HG03064 (cell line): ENCODE measurements around the gene MRPL38.
"Not testable (repeated sequence)": the region's sequence is repeated elsewhere in the genome, so short reads cannot be mapped to it uniquely, and the experiment has no call there.

ENCODE experiments used
- ATAC-seq: cut with Tn5 transposase; IDR thresholded peaks from one replicate; pipeline ENCODE4 v1.9.1; 2021; ENCODE audit warnings: low read depth; ENCODE audit not compliant: unreplicated experiment

MRPL38 gene

GRCh38 chr17:75877752-75878173 is 26.9 kb downstream of the MRPL38 start:
- no peak for ATAC-seq

GRCh38 chr17:75876938-75877751 is 27.5 kb downstream of the MRPL38 start:
- no peak for ATAC-seq

DNA sequence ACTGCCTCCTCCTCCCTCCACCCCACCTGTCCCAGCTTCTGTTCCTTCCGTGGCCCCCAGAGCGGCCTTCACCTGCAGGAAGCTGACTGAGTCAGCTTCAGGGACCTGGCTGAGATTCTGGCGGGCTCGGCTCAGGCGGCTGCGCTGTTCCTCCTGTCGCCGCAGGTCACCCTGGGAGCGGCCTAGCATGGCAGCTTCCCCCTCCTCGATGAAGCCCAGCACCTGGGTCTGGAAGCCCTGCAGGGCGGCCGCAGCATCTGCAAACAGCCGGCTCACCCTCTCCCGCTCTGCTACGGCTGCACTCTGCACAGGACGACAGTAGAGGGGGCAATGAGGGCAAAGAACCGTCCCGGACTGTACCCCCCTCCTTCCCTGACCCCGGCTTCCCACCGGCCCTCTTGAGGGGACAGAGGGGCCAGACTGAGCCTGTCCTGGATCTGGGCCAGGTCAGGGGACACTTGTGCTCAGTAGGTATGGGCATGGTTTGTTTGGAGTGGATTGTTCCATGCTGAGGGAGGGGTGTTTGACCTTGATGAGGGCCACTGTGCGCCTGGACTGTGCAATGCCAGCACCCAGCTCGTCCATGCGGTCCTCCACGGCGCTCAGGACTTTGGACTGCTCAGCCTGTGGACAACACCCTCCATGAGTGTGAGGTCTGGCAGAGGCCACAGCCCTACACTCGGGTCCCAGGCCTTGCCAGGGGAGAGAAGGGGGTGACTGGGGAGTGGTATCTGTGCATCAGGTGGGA is 28.3 kb downstream of the MRPL38 start:
- ATAC-seq = no peak

DNA sequence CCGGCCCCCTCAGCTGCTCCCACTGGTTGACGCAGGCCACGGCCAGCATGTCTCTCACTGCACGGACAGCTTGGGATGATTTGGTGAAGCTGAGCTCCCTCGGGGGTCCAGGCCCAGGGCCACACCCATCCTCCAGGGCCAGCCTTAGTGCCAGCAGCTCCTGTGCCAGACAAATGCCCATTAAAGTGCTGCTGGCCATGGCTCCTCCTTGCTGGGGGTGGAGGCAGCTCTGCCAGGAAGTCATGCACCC is 28.8 kb downstream of the MRPL38 start:
- ATAC-seq = no peak

DNA sequence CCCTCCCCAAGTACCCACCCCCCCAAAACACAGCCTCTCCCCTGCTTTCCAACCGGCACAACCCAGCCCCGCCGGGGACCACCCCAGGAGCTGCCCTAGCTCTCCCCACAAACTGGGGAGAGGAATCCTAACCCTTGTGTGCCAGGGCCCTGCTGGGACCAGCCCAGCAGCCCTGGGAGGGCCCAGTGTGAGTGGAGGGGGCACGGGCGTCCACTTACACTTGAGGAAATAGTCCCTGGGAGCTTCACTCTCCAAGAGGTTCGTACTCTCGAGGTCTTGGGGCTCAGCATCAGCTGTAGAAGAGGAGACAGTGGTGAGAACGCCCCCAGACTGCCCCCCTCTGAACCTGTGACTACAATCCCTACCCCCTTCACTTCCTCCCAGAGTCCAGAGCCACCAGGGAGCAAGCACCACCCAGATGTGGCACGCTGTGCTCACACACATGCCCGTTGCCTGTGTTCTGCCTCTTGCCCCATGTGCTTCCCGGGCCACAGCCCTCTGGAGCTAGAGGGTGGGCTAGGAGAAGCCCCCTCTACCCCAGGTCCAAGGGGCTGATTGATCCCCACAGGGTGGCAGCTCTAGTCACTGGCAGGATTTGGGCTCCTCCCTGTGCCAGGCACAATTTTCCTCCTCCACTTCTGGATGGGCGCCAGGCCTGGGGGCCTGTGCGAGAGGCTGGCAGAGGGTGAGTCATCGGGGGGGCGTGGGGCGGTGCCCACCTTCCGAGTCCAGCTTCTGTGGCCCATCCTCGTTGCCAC is 29.3 kb downstream of the MRPL38 start:
- no peak for ATAC-seq

DNA sequence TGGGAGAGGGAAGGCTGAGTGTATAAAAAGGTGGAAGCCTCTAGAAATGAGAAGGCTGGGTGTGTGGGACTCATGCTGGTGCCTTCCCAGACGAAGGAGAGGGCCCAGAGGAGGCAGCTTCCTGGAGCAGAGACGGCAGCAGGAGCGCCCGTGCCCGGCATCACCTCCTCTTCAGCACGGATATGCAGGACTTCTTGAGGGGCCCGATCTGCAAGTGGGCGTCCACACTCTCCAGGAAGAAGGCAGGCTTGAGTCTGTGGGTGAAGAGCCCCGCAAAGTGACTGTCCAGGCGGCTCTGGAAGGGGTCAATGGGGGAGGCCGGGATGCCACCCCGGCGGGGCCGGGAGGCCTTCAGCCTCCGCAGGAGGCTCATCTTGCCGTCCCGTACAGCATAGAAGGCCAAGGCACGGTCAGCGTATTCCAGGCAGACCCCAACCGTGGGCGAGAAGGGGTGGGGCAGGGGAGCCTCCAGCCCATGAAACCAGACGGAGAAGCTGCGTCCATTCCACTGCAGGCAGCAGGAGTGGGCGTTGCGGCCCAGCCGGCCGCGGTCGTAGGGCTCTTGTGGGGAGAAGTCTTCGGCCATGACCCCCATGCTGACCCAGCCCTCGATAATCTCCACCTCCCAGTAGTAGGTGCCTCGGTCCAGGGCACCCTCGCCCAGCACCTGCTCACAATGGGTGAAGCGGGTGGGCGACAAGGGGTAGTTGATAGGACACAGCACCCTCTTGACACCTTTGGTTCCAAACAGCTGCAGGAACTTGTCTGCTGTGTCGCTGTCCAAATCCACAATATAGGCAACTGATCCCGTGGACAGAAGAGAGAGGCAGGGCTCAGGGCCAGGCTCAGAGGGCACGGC is 30.1 kb downstream of the MRPL38 start:
- no peak for ATAC-seq

GRCh38 chr17:75873587-75874322 is 30.9 kb downstream of the MRPL38 start:
- no peak for ATAC-seq

GRCh38 chr17:75872434-75873351 is 32.0 kb downstream of the MRPL38 start:
- ATAC-seq = no peak

DNA sequence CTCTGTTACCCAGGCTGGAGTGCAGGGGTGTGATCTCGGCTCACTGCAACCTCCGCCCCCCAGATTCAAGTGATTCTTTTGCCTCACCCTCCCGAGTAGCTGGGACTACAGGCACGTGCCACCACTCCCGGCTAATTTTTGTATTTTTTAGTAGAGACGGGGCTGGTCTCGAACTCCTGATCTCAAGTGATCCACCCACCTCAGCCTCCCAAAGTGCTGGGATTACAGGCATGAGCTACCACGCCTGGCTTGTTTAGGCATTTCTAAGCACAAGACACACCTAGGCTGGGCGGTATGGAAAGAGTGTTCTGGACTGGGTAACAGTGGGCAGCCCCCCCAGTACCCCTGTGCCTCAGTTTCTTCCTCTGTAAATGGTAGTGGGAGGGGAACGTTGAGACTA is 34.5 kb downstream of the MRPL38 start:
- ATAC-seq = not testable (repeated sequence)

- ATAC-seq = no peak
Observed at GRCh38 chr17:75869282-75870141, 35.2 kb downstream of the MRPL38 start.

- not testable (repeated sequence) for ATAC-seq
Observed at GRCh38 chr17:75868730-75869281, 35.9 kb downstream of the MRPL38 start.

- ATAC-seq = not testable (repeated sequence)
Observed at GRCh38 chr17:75865404-75866188, 39.1 kb downstream of the MRPL38 start.

DNA sequence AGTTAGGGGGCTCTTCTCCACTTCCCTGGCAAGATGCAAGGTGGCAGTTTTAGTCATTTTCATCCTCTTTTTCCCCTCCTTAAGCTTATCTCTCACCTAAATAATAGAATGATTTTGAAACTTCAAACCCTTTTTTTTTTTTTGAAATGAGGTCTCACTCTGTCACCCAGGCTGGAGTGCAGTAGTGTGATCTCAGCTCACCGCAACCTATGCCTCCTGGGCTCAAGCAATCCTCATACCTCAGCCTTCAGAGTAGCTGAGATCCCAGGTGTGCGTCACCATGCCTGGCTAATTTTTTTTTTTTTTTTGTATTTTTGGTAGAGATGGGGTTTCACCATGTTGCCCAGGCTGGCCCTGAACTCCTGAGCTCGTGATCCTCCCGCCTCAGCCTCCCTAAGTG is 39.8 kb downstream of the MRPL38 start:
- not testable (repeated sequence) for ATAC-seq

DNA sequence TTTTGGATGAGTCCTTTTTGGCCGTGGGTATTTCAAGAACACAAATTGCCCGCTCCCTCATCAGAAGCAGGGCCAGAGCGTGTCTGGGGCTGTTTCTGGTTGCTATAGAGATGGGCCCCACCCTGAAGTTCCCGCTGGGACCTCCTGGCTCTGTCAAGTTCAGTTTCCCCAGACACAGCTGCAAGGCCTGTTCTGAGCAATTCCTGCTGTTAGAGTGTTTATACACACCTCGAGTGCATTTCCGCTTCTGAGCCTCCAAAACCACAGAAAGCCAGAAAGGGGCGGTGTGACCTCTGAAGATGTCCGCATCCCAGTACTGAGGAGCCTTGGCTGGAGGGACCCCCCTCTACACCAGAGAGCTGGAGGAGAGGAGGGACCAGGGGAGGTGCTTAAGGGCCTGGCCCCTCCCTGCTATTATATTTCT is 40.2 kb downstream of the MRPL38 start:
- peak; percentile 86 for ATAC-seq

DNA sequence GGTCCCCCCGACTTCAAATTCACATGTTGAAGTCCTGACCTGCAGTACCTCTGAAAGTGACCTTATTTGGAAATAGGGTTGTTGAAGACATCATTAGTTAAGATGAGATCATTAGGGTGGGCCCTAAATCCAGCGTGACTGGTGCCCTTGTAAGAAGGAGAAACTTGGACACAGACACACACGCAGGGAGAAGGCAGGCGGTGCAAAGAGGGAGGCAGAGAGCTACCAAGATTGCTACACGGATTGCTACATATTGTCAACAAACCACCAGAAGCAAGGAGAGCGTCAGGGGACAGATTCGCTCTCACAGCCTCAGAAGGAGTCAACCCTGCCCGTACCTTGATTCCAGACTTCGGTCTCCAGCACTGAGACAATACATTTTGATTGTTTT is 42.8 kb downstream of the MRPL38 start:
- ATAC-seq = no peak

DNA sequence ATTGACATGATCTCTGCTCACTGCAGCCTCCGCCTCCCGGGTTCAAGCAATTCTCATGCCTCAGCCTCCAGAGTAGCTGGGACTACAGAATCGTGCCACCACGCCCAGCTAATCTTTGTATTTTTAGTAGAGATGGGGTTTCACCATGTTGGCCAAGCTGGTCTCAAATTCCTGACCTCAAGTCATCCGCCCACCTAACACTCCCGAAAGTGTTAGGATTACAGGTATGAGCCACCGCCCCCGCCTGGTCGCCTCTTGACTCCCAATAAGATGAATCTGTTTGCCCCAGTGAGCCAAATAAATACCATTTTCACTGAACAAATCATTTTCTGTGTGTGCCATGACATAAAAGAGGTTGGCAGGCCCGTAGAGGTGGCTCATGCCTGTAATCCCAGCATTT is 45.3 kb downstream of the MRPL38 start:
- not testable (repeated sequence) for ATAC-seq
